A172 (cell line): Measurements from ENCODE around the gene ZNF804B. TPM values are rescaled to one million over a fixed set of nuclear protein-coding genes. Genes with fewer than 3 reads are reported as not detected.
A peak's percentile ranks its signal among the peaks of the same experiment; 100 is the strongest.
"Not testable (repeated sequence)": the region's sequence is repeated elsewhere in the genome, so short reads cannot be mapped to it uniquely, and the experiment has no call there.

Experiments
- DNase-seq: peaks from one replicate; pipeline ENCODE4 v3.0.0-alpha.2; 2015; ENCODE audit warnings: low spot score
- total RNA-seq: library from RNA; depleted of rRNA; stranded (reverse); fragments of >200 nt; shearing (Covaris generic); gene quantifications from 2 replicates; pipeline ENCODE4 v1.2.3, GENCODE V29; 2014

ZNF804B gene
- total RNA-seq, 1 experiment from 2014 or later = not detected

GRCh38 chr7:89085580-89085979, 326.1 kb downstream of the ZNF804B start:
- no peak for DNase-seq

- no peak for DNase-seq
These were observed 332.1 kb downstream of the ZNF804B start for GRCh38 chr7:89091550-89091949.

GRCh38 chr7:89094269-89094668, 334.8 kb downstream of the ZNF804B start:
- DNase-seq = no peak

DNA sequence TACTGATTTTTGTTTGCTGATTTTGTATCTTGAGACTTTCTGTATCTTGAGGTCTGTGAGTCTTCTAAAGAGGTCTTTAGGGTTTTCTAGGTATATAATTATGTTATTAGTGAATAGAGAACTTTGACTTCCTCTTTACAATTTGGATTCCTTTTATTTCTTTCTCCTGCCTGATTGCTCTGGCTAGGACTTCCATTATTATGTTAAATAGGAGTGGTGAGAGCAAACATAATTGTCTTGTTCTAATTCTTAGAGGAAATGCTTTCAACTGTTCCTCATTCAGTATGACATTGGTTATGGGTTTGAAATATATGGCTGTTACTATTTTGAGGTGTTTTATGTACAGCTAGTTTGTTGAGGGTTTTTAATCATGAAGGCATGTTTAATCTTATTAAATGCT, 344.1 kb downstream of the ZNF804B start:
- no peak for DNase-seq

DNA sequence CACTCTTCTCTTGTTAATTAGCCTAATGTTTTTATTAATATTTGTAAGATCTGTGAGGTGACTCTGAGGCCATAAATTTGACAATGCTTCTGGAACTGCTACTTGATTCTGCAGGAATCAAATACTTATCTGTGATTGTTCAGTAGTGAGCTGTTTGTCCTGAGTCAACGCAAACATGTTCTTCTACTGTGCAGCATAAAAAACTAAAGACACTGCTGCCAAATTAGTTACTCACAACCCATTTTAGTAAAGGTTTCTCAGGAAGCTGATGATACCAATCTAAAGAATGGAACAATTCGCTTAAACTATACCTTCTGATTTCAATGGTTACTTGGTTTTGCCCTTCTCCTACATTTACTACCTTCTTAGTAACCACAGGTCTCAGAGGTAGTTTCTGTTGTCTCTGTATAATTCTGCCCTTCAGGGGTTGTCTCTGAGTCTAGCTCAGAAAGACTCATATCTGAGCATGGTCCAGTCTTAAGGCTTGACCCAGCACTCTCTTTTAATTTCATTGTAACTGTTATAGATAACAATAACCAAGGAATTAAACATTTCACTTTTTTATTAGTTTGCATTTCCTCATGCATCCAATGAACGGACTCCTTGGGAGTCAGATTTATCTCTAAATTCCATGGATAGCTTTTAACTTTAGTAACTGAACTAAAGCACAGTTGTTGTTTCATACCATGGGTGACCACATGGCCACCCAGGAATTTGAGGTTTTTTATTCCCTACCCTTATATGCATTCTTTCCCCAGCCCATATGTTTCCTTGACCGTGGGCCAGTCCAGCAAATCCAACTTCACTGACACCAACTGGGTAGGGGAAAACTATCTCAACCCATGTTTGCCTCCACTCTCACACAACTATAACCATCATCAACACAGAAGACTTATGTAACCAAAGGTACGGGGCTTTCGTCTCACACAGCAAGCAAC, 345.5 kb downstream of the ZNF804B start:
- DNase-seq = peak; percentile 37

DNA sequence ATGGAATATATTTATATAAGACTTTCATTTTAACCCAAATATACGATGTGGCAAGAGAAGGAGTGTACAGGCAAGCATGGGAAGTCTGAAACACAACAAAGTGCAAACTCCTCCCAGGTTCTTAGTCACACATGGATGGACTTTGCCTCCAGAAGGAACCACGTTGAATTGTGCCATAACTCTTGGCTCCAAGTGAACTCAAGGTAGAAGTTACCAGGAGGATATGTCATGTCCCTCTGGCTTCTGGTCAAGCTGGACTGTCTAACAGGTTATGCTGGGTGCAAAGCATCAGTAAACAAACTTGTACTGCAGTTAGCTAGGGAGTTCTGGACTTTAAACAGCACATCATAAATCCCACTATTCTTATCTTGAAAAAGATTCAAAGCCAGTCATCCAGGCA, 364.4 kb downstream of the ZNF804B start:
- DNase-seq = no peak

- DNase-seq = no peak
These were observed 370.3 kb downstream of the ZNF804B start for GRCh38 chr7:89129600-89130375.

GRCh38 chr7:89133357-89133756, 373.9 kb downstream of the ZNF804B start:
- no peak for DNase-seq

DNA sequence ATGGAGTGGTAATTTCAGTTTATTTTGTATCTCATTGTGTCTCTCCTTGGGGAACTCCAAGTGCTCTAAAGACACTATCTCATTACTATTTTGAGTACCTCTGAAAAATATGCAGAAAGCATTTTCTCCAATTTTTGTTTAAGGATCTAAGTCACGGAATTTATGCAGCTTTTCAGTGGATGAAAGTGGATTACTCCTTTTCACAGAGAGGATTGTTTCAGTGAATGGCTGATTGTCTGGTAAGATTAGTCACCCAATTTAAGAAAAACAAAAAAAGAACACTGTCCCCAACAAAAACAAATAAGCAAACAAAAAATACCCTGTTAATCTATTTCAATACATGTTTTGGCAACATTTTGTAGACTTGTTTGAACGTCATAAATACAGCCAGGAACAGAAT, 374.3 kb downstream of the ZNF804B start:
- no peak for DNase-seq

DNA sequence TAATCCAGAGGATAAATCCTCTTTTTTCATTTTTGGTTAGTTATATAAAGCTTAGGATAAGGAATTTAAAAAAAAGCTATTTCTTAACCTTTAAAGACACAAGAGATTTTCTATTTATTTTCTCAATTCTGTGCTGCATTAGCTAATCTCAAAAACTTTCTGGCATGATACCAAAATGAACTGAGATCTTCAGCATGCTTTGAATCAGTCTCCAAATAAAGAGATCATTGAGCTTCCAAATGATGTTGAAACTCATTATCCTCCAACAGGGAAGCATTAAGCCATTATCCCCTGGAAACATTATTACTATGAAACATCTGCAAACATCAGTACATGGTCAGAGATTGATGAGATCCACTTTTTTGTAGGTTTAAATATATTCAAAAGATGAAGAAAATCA, 386.3 kb downstream of the ZNF804B start:
- no peak for DNase-seq

DNA sequence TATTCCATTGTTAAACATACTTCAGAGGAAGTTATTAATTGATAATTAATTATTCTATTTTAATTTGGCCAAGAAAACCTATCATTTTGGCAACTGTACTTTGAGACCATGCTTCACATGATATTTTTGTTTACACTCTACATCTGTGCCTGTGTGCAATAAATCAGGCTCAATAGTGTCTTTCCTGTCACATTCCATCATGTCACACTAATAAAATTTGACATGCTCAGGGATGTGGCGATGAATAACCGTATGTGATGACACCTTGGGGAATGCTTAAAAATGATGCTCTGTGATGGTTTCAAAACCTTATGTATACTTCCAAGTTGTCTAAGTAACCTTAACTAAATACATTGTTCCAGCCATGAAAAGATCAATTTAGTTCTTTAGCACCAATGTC, 400.6 kb downstream of the ZNF804B start:
- DNase-seq = no peak

- no peak for DNase-seq
These were observed 405.9 kb downstream of the ZNF804B start for GRCh38 chr7:89165421-89165820.

GRCh38 chr7:89170628-89171027, 411.1 kb downstream of the ZNF804B start:
- DNase-seq = no peak

DNA sequence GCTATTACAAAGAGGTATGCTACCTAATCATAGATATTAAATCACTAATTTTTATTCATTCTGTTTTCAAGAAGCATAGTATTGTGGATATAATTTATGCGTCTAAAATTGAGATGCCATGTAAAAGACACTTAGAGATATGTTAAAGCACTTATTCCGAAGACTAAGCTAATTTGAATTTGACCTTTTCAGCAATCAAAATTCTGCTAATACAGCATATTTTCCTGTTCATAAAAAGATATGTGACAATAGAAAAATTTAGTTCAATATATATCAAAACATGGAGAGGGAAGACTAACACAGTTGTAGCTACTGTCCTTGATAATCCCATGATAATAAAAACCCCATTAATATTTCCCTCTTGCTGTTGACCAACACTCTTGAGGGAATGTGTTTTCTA, 422.6 kb downstream of the ZNF804B start:
- DNase-seq = no peak

DNA sequence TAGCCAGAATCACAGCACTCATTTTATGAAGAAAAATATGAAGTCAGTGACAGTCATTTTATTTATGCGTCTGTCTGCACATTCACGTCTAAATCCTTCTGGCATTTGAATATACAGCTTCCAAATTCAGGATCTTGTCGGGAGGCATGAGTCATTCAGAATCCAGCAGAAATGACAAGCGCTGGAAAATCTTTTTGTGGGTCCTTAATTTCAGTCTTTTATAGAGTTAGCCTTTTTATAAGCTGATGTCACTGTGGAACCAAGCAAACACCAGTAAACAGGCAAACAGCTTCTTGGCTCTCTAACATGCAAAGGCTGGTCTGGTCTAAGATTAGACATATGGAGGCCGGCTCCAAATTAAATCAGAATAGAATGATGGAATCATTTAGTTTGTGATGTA, 424.2 kb downstream of the ZNF804B start:
- peak; percentile 6 for DNase-seq

DNA sequence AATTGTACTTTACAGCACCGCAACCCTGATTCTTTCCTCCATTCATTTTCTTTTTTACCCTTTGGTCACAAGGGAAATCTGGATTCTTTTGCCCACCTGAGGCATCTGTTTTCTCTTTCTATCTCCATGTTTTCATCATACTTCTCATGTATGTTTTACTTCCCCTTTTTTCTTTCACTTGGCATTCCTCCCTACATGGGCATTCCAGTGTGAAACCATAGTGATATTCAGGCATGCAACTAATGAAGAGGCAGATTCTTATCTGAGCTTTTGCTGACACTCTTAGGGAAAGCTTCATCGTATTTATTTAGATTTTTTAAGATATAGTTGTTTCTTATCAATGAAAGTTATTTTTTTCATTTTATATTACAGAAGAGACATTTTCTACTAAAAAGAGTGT, 441.3 kb downstream of the ZNF804B start:
- DNase-seq = no peak

- no peak for DNase-seq
These were observed 464.4 kb downstream of the ZNF804B start for GRCh38 chr7:89223900-89224395.

- DNase-seq = not testable (repeated sequence)
These were observed 469.2 kb downstream of the ZNF804B start for GRCh38 chr7:89228688-89229171.

GRCh38 chr7:89238156-89238555, 478.7 kb downstream of the ZNF804B start:
- DNase-seq = peak; percentile 53

DNA sequence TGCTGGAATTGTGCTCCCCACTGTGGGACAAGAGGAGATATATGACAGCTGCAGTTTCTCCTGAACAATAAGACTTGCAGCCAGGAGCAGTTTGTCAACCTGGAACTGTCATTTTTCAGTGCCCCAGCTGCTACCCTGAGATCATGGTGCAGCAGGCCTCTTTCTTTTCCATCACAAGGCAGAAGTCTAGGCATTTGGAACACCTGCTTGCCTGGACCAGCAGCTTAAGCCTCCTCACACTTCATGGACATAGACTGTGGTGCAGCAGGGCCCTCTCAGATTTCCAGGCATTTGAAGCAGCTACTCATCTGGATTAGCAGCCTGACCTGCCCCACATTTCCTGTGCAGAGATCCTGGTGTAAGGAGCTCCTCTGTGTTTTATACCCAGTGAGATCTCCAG, 486.7 kb downstream of the ZNF804B start:
- DNase-seq = no peak

GRCh38 chr7:89247207-89247606, 487.7 kb downstream of the ZNF804B start:
- DNase-seq = no peak

DNA sequence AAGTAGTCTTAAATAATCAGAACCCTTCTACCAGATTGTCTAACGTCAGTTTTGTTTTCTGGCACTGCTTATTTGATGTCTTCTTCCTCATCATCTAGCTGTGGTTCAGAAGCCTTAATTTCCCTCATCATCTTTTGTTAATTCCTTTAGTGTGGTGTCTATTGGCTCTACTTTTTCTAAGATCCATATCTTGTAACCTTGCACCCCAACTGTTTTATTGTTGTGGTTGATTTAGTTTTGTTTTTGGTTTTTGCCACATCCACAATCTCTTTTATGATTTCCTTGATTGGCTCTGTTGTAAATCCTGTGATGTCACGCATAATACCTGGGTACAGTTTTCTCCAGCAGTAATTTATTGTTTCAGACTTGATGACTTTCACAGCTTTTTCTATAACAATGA, 499.6 kb downstream of the ZNF804B start:
- no peak for DNase-seq

DNA sequence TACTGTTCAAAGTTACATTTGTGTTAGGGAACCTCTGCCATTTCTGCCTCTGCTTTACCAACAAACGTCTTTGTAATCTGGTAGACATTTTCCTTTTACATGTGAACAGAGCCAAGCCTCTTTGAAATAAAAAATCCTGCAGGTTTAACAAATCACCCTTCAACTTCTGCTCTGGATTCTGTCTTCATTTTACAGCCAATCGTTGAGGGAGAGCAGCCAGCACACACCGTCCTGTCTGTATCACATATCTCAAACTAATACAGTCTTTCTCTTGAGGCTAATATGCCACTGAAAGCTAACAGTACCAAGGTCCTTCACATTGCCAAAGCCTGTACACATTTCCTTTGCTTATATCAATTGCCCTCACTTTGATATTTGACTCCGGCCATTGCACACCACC, 504.6 kb downstream of the ZNF804B start:
- no peak for DNase-seq
